Activated T-helper 2 cell treated with anti-CD3 and anti-CD28 coated beads, Interferon-gamma antibody, Interleukin-2, Interleukin-4, amounts not matched to agents 10 μg/mL and 5 μg/mL and 100 μg/mL, durations not matched to agents 14 hours and 24 hours and 36 hours (primary cell): ENCODE measurements around the gene KCNIP4. TPM values are rescaled to one million over a fixed set of nuclear protein-coding genes. Genes with fewer than 3 reads are reported as not detected.

Experiments used
- DNase-seq: peaks from one replicate; pipeline ENCODE4 v3.0.0; 2021; ENCODE audit warnings: low spot score
- H3K27ac Mint-ChIP-seq: one replicate; pipeline ENCODE4 v1.8.0; 2021; ENCODE audit warnings: mixed read lengths
- H3K27me3 Mint-ChIP-seq: one replicate; pipeline ENCODE4 v1.8.0; 2021; ENCODE audit warnings: low read depth, mixed read lengths
- H3K36me3 Mint-ChIP-seq: one replicate; pipeline ENCODE4 v1.8.0; 2021; ENCODE audit warnings: low read depth, mixed read lengths
- H3K4me1 Mint-ChIP-seq: one replicate; pipeline ENCODE4 v1.8.0; 2021; ENCODE audit warnings: low read depth, mixed read lengths
- H3K4me3 Mint-ChIP-seq: one replicate; pipeline ENCODE4 v1.8.0; 2021; ENCODE audit warnings: low read depth, mild to moderate bottlenecking, moderate library complexity, mixed read lengths
- H3K9me3 Mint-ChIP-seq: one replicate; pipeline ENCODE4 v1.8.0; 2021; ENCODE audit warnings: mixed read lengths
- intact Hi-C: fragments of 100-400 bp; cut with micrococcal nuclease; formaldehyde crosslinking; loops from one replicate; pipeline ENCODE4 v1.15.1; 2023
- total RNA-seq: library from RNA; stranded (reverse); gene quantifications from 2 replicates; pipeline ENCODE4 v1.2.3, GENCODE V29; 2022

Gene KCNIP4
- total RNA-seq, 1 donor from 2014 or later, result not detected

GRCh38 chr4:21211846-21212245, 736.7 kb downstream of the KCNIP4 start:
- intact Hi-C loops, result no loop called here
- Mint-ChIP-seq H3K4me3 (no peak overlapping the region), H3K9me3 (peaks cover 3% of the 10 kb centered on the region), H3K36me3 (no peaks in the 10 kb centered on the region), H3K27me3 (no peaks in the 10 kb centered on the region), H3K4me1 (no peaks in the 10 kb centered on the region), H3K27ac (no peak overlapping the region)
- no peak for DNase-seq

- intact Hi-C loops, result no loop called here
- Mint-ChIP-seq H3K36me3 (no peaks in the 10 kb centered on the region), H3K4me1 (no peaks in the 10 kb centered on the region), H3K27me3 (no peaks in the 10 kb centered on the region), H3K4me3 (no peak overlapping the region), H3K27ac (no peak overlapping the region), H3K9me3 (peaks cover 3% of the 10 kb centered on the region)
- DNase-seq, result no peak
Measured at GRCh38 chr4:21209860-21210259, 738.7 kb downstream of the KCNIP4 start.

GRCh38 chr4:21205821-21206531, 742.6 kb downstream of the KCNIP4 start:
- no peak for DNase-seq
- Mint-ChIP-seq H3K27me3 (no peaks in the 10 kb centered on the region), H3K4me3 (no peak overlapping the region), H3K4me1 (no peaks in the 10 kb centered on the region), H3K9me3 (peaks cover 7% of the 10 kb centered on the region), H3K36me3 (no peaks in the 10 kb centered on the region), H3K27ac (no peak overlapping the region)
- intact Hi-C loops, result no loop called here

- no peak for DNase-seq
- no peaks in the 10 kb centered on the region for H3K27me3 Mint-ChIP-seq
- peaks cover 8% of the 10 kb centered on the region for H3K9me3 Mint-ChIP-seq
- intact Hi-C loops, result no loop called here
- H3K36me3 Mint-ChIP-seq, result no peaks in the 10 kb centered on the region
- no peak overlapping the region for H3K4me3 Mint-ChIP-seq
- no peak overlapping the region for H3K27ac Mint-ChIP-seq
- no peaks in the 10 kb centered on the region for H3K4me1 Mint-ChIP-seq
Measured at GRCh38 chr4:21203416-21203815, 745.2 kb downstream of the KCNIP4 start.

- DNase-seq, result no peak
- no peak overlapping the region for H3K27ac Mint-ChIP-seq
- H3K9me3 Mint-ChIP-seq, result peaks cover 8% of the 10 kb centered on the region
- H3K36me3 Mint-ChIP-seq, result no peaks in the 10 kb centered on the region
- intact Hi-C loops, result no loop called here
- H3K4me3 Mint-ChIP-seq, result no peak overlapping the region
- no peaks in the 10 kb centered on the region for H3K27me3 Mint-ChIP-seq
- no peaks in the 10 kb centered on the region for H3K4me1 Mint-ChIP-seq
Measured at GRCh38 chr4:21202959-21203358, 745.6 kb downstream of the KCNIP4 start.

GRCh38 chr4:21198683-21199082, 749.9 kb downstream of the KCNIP4 start:
- Mint-ChIP-seq H3K9me3 (peaks cover 12% of the 10 kb centered on the region), H3K36me3 (no peaks in the 10 kb centered on the region), H3K27me3 (no peaks in the 10 kb centered on the region), H3K27ac (no peak overlapping the region), H3K4me3 (no peak overlapping the region), H3K4me1 (no peaks in the 10 kb centered on the region)
- intact Hi-C loops, result no loop called here
- no peak for DNase-seq

DNA sequence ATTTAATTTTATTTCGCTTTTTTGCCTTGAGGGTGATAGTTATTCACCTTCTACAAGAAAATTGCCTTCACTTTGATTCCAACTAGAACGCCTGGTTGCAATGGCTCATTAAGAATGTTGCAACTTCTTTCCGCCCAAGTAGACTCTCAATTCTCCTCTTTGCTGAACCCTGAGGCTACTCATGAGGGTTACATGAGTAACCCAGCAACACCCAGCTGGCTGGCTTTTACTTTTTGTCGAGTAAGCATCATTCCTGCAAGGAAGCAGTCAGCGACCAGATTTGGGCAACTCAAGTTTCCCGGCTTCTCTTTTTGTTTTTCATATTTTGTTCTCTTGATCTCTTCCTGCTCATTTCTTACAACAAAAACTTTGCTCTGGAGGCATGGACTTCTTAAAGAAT, 752.9 kb downstream of the KCNIP4 start:
- no peaks in the 10 kb centered on the region for H3K27me3 Mint-ChIP-seq
- no peak overlapping the region for H3K4me3 Mint-ChIP-seq
- intact Hi-C loops, result no loop called here

DNA sequence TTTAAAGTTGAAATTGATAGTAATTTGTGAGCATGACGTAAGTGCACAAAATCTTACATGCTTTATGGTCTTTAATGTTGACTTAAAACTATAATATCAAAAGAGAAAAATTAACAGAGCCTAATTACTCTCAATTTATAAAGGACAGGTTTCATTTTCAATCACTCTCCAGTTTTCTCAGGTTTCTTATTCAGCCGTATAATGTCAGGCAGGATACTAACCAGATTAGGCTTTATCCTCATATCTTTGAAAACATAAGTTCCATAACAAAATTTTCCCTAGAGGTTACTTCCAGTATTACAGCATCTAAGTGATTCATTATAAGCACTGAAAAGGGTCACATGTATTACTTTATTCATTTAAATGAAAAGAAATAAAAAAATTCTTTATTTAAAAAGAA, 756.2 kb downstream of the KCNIP4 start:
- Mint-ChIP-seq H3K27ac (no peak overlapping the region), H3K9me3 (peaks cover 4% of the 10 kb centered on the region), H3K36me3 (no peaks in the 10 kb centered on the region), H3K4me1 (no peaks in the 10 kb centered on the region), H3K4me3 (no peak overlapping the region), H3K27me3 (no peaks in the 10 kb centered on the region)
- no peak for DNase-seq
- intact Hi-C loops, result no loop called here

More for the DNA sequence above, 752.9 kb downstream of the KCNIP4 start:
- H3K27ac Mint-ChIP-seq, result no peak overlapping the region
- peaks cover 8% of the 10 kb centered on the region for H3K9me3 Mint-ChIP-seq
- DNase-seq, result no peak
- no peaks in the 10 kb centered on the region for H3K4me1 Mint-ChIP-seq
- H3K36me3 Mint-ChIP-seq, result no peaks in the 10 kb centered on the region

DNA sequence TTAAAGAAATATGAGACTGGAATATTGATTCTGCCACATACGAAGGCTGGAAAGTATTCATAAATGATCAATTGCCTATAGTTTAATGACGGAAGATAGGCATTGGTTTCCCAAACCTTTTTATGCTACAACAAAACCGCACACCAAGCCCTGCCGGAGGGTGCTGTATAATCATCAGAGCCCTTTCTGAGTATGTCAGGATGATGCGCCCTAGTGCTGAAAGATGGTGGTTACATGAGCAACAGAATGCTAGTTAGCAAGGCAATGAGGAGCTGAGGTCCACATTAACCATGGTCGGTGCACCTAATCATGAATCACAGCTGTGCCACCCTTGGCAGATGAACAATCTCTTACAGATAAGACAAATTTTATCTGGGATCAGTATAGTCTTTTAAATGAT, 757.3 kb downstream of the KCNIP4 start:
- H3K9me3 Mint-ChIP-seq, result peaks cover 4% of the 10 kb centered on the region
- no peak for DNase-seq

DNA sequence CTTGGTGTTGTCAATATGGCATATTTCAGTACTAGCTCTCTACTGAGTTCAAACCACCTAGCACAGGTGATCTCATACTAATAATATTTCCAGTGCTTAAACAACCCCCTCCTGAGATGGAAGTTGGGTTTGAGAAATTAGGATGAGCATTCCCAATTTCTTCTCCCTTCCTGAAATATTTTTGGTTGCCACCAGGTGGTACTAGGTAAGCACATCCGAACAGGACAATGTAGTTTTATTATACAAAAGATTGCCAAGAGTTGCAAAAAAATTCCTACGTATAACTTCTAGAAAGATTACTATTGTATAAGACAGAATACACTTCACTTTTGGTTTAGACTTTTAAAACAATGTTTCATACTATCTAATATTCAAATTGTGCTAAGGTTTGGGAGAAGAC, 763.8 kb downstream of the KCNIP4 start:
- Mint-ChIP-seq H3K9me3 (no peaks in the 10 kb centered on the region), H3K27ac (no peak overlapping the region), H3K4me1 (no peaks in the 10 kb centered on the region), H3K36me3 (no peaks in the 10 kb centered on the region), H3K4me3 (no peak overlapping the region), H3K27me3 (no peaks in the 10 kb centered on the region)
- no peak for DNase-seq
- intact Hi-C loops, result no loop called here

More for the DNA sequence above, 757.3 kb downstream of the KCNIP4 start:
- Mint-ChIP-seq H3K36me3 (no peaks in the 10 kb centered on the region), H3K4me1 (no peaks in the 10 kb centered on the region), H3K27ac (no peak overlapping the region), H3K4me3 (no peak overlapping the region), H3K27me3 (no peaks in the 10 kb centered on the region)
- intact Hi-C loops, result no loop called here

- no peaks in the 10 kb centered on the region for H3K27me3 Mint-ChIP-seq
- no peak overlapping the region for H3K27ac Mint-ChIP-seq
- H3K4me3 Mint-ChIP-seq, result no peak overlapping the region
- H3K4me1 Mint-ChIP-seq, result no peaks in the 10 kb centered on the region
- intact Hi-C loops, result no loop called here
- peaks cover 4% of the 10 kb centered on the region for H3K9me3 Mint-ChIP-seq
- no peaks in the 10 kb centered on the region for H3K36me3 Mint-ChIP-seq
- no peak for DNase-seq
Measured at GRCh38 chr4:21181716-21182115, 766.9 kb downstream of the KCNIP4 start.

DNA sequence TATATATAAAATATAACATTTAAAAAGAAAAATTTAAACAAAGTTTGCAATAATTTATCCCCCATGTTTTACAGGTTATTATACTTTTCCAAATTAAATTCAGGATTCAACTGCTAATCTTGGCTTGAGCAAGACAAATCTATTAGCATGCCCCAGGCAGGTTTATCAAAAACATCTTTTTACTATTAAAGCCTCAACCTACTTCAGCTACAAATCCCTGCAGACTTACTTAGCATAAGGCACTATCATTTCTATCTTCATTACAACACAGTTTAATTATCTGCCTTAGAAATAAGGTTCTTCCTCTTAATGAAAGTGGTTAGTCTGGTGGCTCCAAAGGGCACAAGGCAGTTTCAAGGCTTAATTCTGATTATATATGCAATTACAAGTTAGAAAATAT, 770.7 kb downstream of the KCNIP4 start:
- Mint-ChIP-seq H3K9me3 (peaks cover 12% of the 10 kb centered on the region), H3K36me3 (no peaks in the 10 kb centered on the region), H3K27me3 (no peaks in the 10 kb centered on the region), H3K4me1 (no peaks in the 10 kb centered on the region), H3K4me3 (no peak overlapping the region), H3K27ac (no peak overlapping the region)
- intact Hi-C loops, result no loop called here
- no peak for DNase-seq

- Mint-ChIP-seq H3K36me3 (no peaks in the 10 kb centered on the region), H3K27me3 (no peaks in the 10 kb centered on the region), H3K4me1 (no peaks in the 10 kb centered on the region), H3K4me3 (no peak overlapping the region), H3K9me3 (peaks cover 12% of the 10 kb centered on the region), H3K27ac (no peak overlapping the region)
- no peak for DNase-seq
- intact Hi-C loops, result no loop called here
Measured at GRCh38 chr4:21177092-21177491, 771.5 kb downstream of the KCNIP4 start.

DNA sequence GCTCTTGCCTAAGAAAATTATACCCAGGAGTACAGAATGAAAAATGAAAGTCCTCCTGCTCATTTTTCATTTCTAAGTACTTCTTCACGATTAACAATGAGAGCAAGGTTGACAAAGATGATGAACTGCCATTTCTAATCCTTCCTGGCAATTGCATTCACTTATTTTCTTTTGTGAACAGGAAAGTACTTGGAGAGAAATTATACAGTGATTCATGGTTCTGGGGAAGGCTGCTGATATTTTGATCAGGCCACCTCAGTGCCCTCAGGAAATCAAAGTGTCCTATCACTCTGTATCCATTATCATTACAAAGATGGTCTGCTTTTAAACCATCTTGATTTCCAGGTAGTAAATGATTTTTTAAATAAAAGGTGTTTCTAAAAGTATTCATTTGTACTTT, 780.9 kb downstream of the KCNIP4 start:
- Mint-ChIP-seq H3K4me1 (no peaks in the 10 kb centered on the region), H3K36me3 (no peaks in the 10 kb centered on the region), H3K27me3 (no peaks in the 10 kb centered on the region), H3K9me3 (no peaks in the 10 kb centered on the region), H3K27ac (no peak overlapping the region), H3K4me3 (no peak overlapping the region)
- no peak for DNase-seq
- intact Hi-C loops, result no loop called here
